CD4-positive, alpha-beta T cell (primary cell): ENCODE results near the gene BLM. TPM values are rescaled to one million over a fixed set of nuclear protein-coding genes. Genes with fewer than 3 reads are reported as not detected.

Experiments used
- ATAC-seq: fragments of 200-7000 bp; cut with Tn5 transposase; one replicate; pipeline ENCODE4 v1.10.0; 2022; ENCODE audit warnings: mild to moderate bottlenecking; ENCODE audit not compliant: poor library complexity
- CTCF ChIA-PET: fragments of 350-600 bp; sonication (Branson Sonifier 250); formaldehyde crosslinking; loops from one replicate; lab custom pipeline; 2021; ENCODE audit warnings: antibody characterized with exemption, inconsistent platforms; lab: Charles Lee
- POLR2A ChIA-PET: fragments of 350-600 bp; sonication (Branson Sonifier 250); formaldehyde crosslinking; loops from one replicate; lab custom pipeline; 2021; ENCODE audit warnings: antibody characterized with exemption, inconsistent platforms; lab: Charles Lee
- DNase-seq, 14 experiments: peaks; one replicate each; pipeline ENCODE4 v3.0.0-alpha.2; 2013 to 2020; ENCODE audit warnings: mixed read lengths in 2 of 14
- H3K27ac ChIP-seq, 2 donors: one replicate each; pipeline versions ENCODE4 v1.5.1 to v1.7.0; 2013; ENCODE audit warnings: low read length in 2 of 2, low read depth in 1 of 2, mild to moderate bottlenecking in 1 of 2
- H3K27me3 ChIP-seq, 2 experiments: 1 replicate in 1 of 2; 2 replicates in 1 of 2; pipeline versions ENCODE4 v1.6.1 to v1.7.0; 2013; ENCODE audit warnings: low read length in 2 of 2, control low read depth in 1 of 2, mild to moderate bottlenecking in 1 of 2, moderate library complexity in 1 of 2; ENCODE audit not compliant: insufficient read depth in 2 of 2, control insufficient read depth in 1 of 2
- H3K36me3 ChIP-seq: one replicate; pipeline ENCODE4 v1.6.1; 2013; ENCODE audit warnings: low read length, control low read depth; ENCODE audit not compliant: insufficient read depth
- H3K4me1 ChIP-seq: one replicate; pipeline ENCODE4 v1.6.1; 2013; ENCODE audit warnings: low read length, control low read depth; ENCODE audit not compliant: insufficient read depth
- H3K4me3 ChIP-seq: one replicate; pipeline ENCODE4 v1.5.1; 2013; ENCODE audit warnings: mild to moderate bottlenecking, low read length, moderate library complexity
- H3K9me3 ChIP-seq, 2 experiments: 1 replicate in 1 of 2; 2 replicates in 1 of 2; pipeline versions ENCODE4 v1.6.1 to v1.7.0; 2013; ENCODE audit warnings: low read length in 2 of 2, mild to moderate bottlenecking in 2 of 2, control low read depth in 1 of 2, moderate library complexity in 1 of 2; ENCODE audit not compliant: control insufficient read depth in 1 of 2, insufficient read depth in 1 of 2
- H3K27ac Mint-ChIP-seq: one replicate; pipeline ENCODE4 v1.8.0; 2020; ENCODE audit warnings: mixed read lengths
- H3K27me3 Mint-ChIP-seq: one replicate; pipeline ENCODE4 v1.8.0; 2021; ENCODE audit warnings: mixed read lengths
- H3K36me3 Mint-ChIP-seq: one replicate; pipeline ENCODE4 v1.8.0; 2021; ENCODE audit warnings: low read depth, mixed read lengths
- H3K4me1 Mint-ChIP-seq: one replicate; pipeline ENCODE4 v1.8.0; 2021; ENCODE audit warnings: low read depth, mixed read lengths
- H3K4me3 Mint-ChIP-seq: one replicate; pipeline ENCODE4 v1.8.0; 2020; ENCODE audit warnings: mild to moderate bottlenecking, mixed read lengths
- H3K9me3 Mint-ChIP-seq: one replicate; pipeline ENCODE4 v1.8.0; 2020; ENCODE audit warnings: mixed read lengths
- CTCF ChIP-seq: fragments of 200-600 bp; IDR thresholded peaks from one replicate; pipeline ENCODE4 v1.8.0; 2022; ENCODE audit warnings: antibody characterized with exemption, mild to moderate bottlenecking
- intact Hi-C, 2 experiments: fragments of 100-400 bp; cut with DNase I in 1 of 2; cut with micrococcal nuclease in 1 of 2; formaldehyde crosslinking; loops; one replicate each; pipeline versions ENCODE4 v1.15.1 to v1.9.0; 2023 to 2025; cut with DNase I, micrococcal nuclease
- total RNA-seq, 174 experiments: library from RNA in 2 of 174; stranded (reverse) in 2 of 174; gene quantifications; one replicate each; pipeline ENCODE4 v1.2.3 and lab custom pipeline; 2021 to 2026

BLM gene
- total RNA-seq, 2 experiments from 2014 or later = 1.6 to 1.8 TPM

- Histone ChIP-seq H3K9me3 (no peaks in the 10 kb centered on the region), H3K36me3 (peaks cover 4% of the 10 kb centered on the region), H3K4me1 (peaks cover 54% of the 10 kb centered on the region), H3K4me3 (no peak overlapping the region), H3K27ac (peak overlapping the region in 1 of 2 donors; percentile 15), H3K27me3 (no peaks in the 10 kb centered on the region)
- TF ChIP-seq CTCF = no peak
- no peak overlapping the region for H3K4me3 Mint-ChIP-seq
- no peaks in the 10 kb centered on the region for H3K27me3 Mint-ChIP-seq
- no peak for ATAC-seq
- no peak for DNase-seq
- POLR2A ChIA-PET = no interaction called here
- intact Hi-C loops = no loop called here
- H3K9me3 Mint-ChIP-seq = no peaks in the 10 kb centered on the region
- H3K27ac Mint-ChIP-seq = peak overlapping the region; percentile 67
- peaks cover 26% of the 10 kb centered on the region for H3K4me1 Mint-ChIP-seq
- H3K36me3 Mint-ChIP-seq = peaks cover 14% of the 10 kb centered on the region
- CTCF ChIA-PET = no interaction called here
Observed at GRCh38 chr15:90814191-90814821, 97.2 kb downstream of the BLM start.

- H3K4me3 Mint-ChIP-seq = no peak overlapping the region
Observed at GRCh38 chr15:90816401-90817116, 99.4 kb downstream of the BLM start.

More at GRCh38 chr15:90816401-90817116, 99.4 kb downstream of the BLM start:
- DNase-seq (peak in 2 of 14 experiments; percentile 35 to 53), ATAC-seq (no peak)
- no peaks in the 10 kb centered on the region for H3K27me3 Mint-ChIP-seq
- ChIA-PET CTCF (no interaction called here), POLR2A (no interaction called here)
- H3K9me3 Mint-ChIP-seq = no peaks in the 10 kb centered on the region
- H3K36me3 ChIP-seq = no peaks in the 10 kb centered on the region
- no peak for TF ChIP-seq CTCF
- intact Hi-C loops = loop anchor here (5.0 kb wide), 2 partner anchors 56 to 71 kb away; no protein-coding TSS in a partner anchor
- no peaks in the 10 kb centered on the region for H3K27me3 ChIP-seq
- H3K27ac Mint-ChIP-seq = no peak overlapping the region
- H3K9me3 ChIP-seq = no peaks in the 10 kb centered on the region
- peaks cover 4% of the 10 kb centered on the region for H3K36me3 Mint-ChIP-seq
- no peak overlapping the region for H3K4me3 ChIP-seq
- peaks cover 61% of the 10 kb centered on the region for H3K4me1 ChIP-seq
- H3K4me1 Mint-ChIP-seq = peaks cover 26% of the 10 kb centered on the region
- no peak overlapping the region for H3K27ac ChIP-seq
